ENCODE results near the gene B4GALT5. TPM values are rescaled to one million over a fixed set of nuclear protein-coding genes. Genes with fewer than 3 reads are reported as not detected.
"Not testable (repeated sequence)": the region's sequence is repeated elsewhere in the genome, so short reads cannot be mapped to it uniquely, and the experiment has no call there.

The B4GALT5 gene
- total RNA-seq, 1 donor from 2014 or later: 82.0 TPM

- DNase-seq (ENCODE audit: extremely low read depth, low read depth, low spot score): no peak
These were observed 23.6 kb upstream of the B4GALT5 start for GRCh38 chr20:49737260-49737659.

GRCh38 chr20:49729780-49730179 lies 16.1 kb upstream of the B4GALT5 start:
- DNase-seq (ENCODE audit: extremely low read depth, low read depth, low spot score): no peak

GRCh38 chr20:49727894-49728885 lies 14.5 kb upstream of the B4GALT5 start:
- DNase-seq (ENCODE audit: extremely low read depth, low read depth, low spot score): no peak

GRCh38 chr20:49727478-49727877 lies 13.8 kb upstream of the B4GALT5 start:
- no peak for DNase-seq (ENCODE audit: extremely low read depth, low read depth, low spot score)

- DNase-seq (ENCODE audit: extremely low read depth, low read depth, low spot score): no peak
These were observed 12.0 kb upstream of the B4GALT5 start for GRCh38 chr20:49725694-49726093.

- DNase-seq (ENCODE audit: extremely low read depth, low read depth, low spot score): not testable (repeated sequence)
These were observed 11.5 kb upstream of the B4GALT5 start for GRCh38 chr20:49725224-49725606.

- DNase-seq (ENCODE audit: extremely low read depth, low read depth, low spot score): peak; percentile 85
These were observed 10.9 kb upstream of the B4GALT5 start for GRCh38 chr20:49724408-49725223.

GRCh38 chr20:49723758-49724157 lies 10.1 kb upstream of the B4GALT5 start:
- not testable (repeated sequence) for DNase-seq (ENCODE audit: extremely low read depth, low read depth, low spot score)

- not testable (repeated sequence) for DNase-seq (ENCODE audit: extremely low read depth, low read depth, low spot score)
These were observed 7.6 kb upstream of the B4GALT5 start for GRCh38 chr20:49721326-49721725.

GRCh38 chr20:49715466-49715865 lies 1.8 kb upstream of the B4GALT5 start:
- DNase-seq (ENCODE audit: extremely low read depth, low read depth, low spot score): no peak

GRCh38 chr20:49712996-49713752 lies 504 bp downstream of the B4GALT5 start:
- no peak for DNase-seq (ENCODE audit: extremely low read depth, low read depth, low spot score)

GRCh38 chr20:49712646-49712995 lies 1.1 kb downstream of the B4GALT5 start:
- DNase-seq (ENCODE audit: extremely low read depth, low read depth, low spot score): no peak

GRCh38 chr20:49712118-49712517 lies 1.6 kb downstream of the B4GALT5 start:
- DNase-seq (ENCODE audit: extremely low read depth, low read depth, low spot score): no peak

- DNase-seq (ENCODE audit: extremely low read depth, low read depth, low spot score): no peak
These were observed 2.1 kb downstream of the B4GALT5 start for GRCh38 chr20:49711667-49711987.

GRCh38 chr20:49710971-49711666 lies 2.6 kb downstream of the B4GALT5 start:
- no peak for DNase-seq (ENCODE audit: extremely low read depth, low read depth, low spot score)

- no peak for DNase-seq (ENCODE audit: extremely low read depth, low read depth, low spot score)
These were observed 6.6 kb downstream of the B4GALT5 start for GRCh38 chr20:49707118-49707517.

GRCh38 chr20:49706630-49707091 lies 7.0 kb downstream of the B4GALT5 start:
- DNase-seq (ENCODE audit: extremely low read depth, low read depth, low spot score): no peak

- not testable (repeated sequence) for DNase-seq (ENCODE audit: extremely low read depth, low read depth, low spot score)
These were observed 7.8 kb downstream of the B4GALT5 start for GRCh38 chr20:49705893-49706292.

GRCh38 chr20:49705358-49705757 lies 8.3 kb downstream of the B4GALT5 start:
- DNase-seq (ENCODE audit: extremely low read depth, low read depth, low spot score): no peak

- no peak for DNase-seq (ENCODE audit: extremely low read depth, low read depth, low spot score)
These were observed 8.7 kb downstream of the B4GALT5 start for GRCh38 chr20:49704932-49705336.

Measured in glomerular endothelial cell (primary cell).